Esophagus squamous epithelium (tissue), 4 donors: ENCODE data around the gene NAV2.

Source experiments
- CTCF ChIP-seq, 6 experiments: fragments of 450-650 bp in 4 of 6; fragments of 200-600 bp in 2 of 6; sonication (generic) in 2 of 6; IDR thresholded peaks; one replicate each; pipeline ENCODE4 v1.5.1; 2016 to 2019; ENCODE audit warnings: antibody characterized with exemption in 6 of 6, mild to moderate bottlenecking in 4 of 6, moderate library complexity in 4 of 6
- POLR2A ChIP-seq, 4 donors: fragments of 450-650 bp; IDR thresholded peaks; one replicate each; pipeline ENCODE4 v1.6.1; 2017; ENCODE audit warnings: antibody characterized with exemption in 4 of 4, mild to moderate bottlenecking in 4 of 4, moderate library complexity in 3 of 4

GRCh38 chr11:19742588-19743292, 30.1 kb downstream of the NAV2 start:
- TF ChIP-seq CTCF (IDR thresholded peaks at IDR 0.05): peak; percentile 79 to 97 (median 94)
- no peak for TF ChIP-seq POLR2A (IDR thresholded peaks at IDR 0.05)
